GM12874 (cell line): ENCODE results near the gene TMEM213.

Experiments used
- CTCF ChIP-seq: IDR thresholded peaks from 2 replicates; pipeline ENCODE4 v1.5.1; 2011; ENCODE audit warnings: low read depth, mild to moderate bottlenecking, control low read depth, low read length, moderate library complexity; ENCODE audit not compliant: insufficient read depth

The TMEM213 gene

GRCh38 chr7:138832966-138833365 lies 35.2 kb downstream of the TMEM213 start:
- TF ChIP-seq CTCF, result no peak

GRCh38 chr7:138833596-138833995 lies 35.8 kb downstream of the TMEM213 start:
- TF ChIP-seq CTCF, result no peak

GRCh38 chr7:138834583-138834982 lies 36.8 kb downstream of the TMEM213 start:
- TF ChIP-seq CTCF, result no peak

- TF ChIP-seq CTCF, result no peak
Measured at GRCh38 chr7:138835087-138835486, 37.3 kb downstream of the TMEM213 start.

GRCh38 chr7:138837627-138838026 lies 39.8 kb downstream of the TMEM213 start:
- no peak for TF ChIP-seq CTCF

GRCh38 chr7:138838166-138838565 lies 40.4 kb downstream of the TMEM213 start:
- TF ChIP-seq CTCF, result no peak

GRCh38 chr7:138842111-138842510 lies 44.3 kb downstream of the TMEM213 start:
- no peak for TF ChIP-seq CTCF
